GM12891 (cell line): ENCODE measurements around the gene ACTN3.

ENCODE experiments used
- POLR2A ChIP-seq: IDR thresholded peaks from 2 replicates; pipeline ENCODE4 v1.6.1; 2011; ENCODE audit warnings: low read depth, low read length, control low read depth
- TAF1 ChIP-seq: IDR thresholded peaks from 2 replicates; pipeline ENCODE4 v1.6.1; 2011; ENCODE audit warnings: low read depth, low read length, control low read depth

GRCh38 chr11:66542362-66542761, 4.3 kb upstream of the ACTN3 start:
- no peak for TF ChIP-seq TAF1
- no peak for TF ChIP-seq POLR2A
